Measurements from ENCODE around the gene PTPN14. TPM values are rescaled to one million over a fixed set of nuclear protein-coding genes. Genes with fewer than 3 reads are reported as not detected.

Gene PTPN14
- total and polyA plus RNA-seq, 4 donors: 7.3 to 50.5 (median 28.2) TPM

- Histone ChIP-seq H3K9me3 (ENCODE audit: control insufficient read depth, low read length) (no peaks in the 10 kb centered on the region), H3K4me3 (ENCODE audit: low read length in 2 of 2) (no peak overlapping the region), H3K27me3 (ENCODE audit: control insufficient read depth in 1 of 2, insufficient read depth in 2 of 2, low read length in 1 of 2) (no peaks in the 10 kb centered on the region), H3K36me3 (ENCODE audit: control insufficient read depth in 1 of 2, insufficient read depth in 2 of 2, low read length in 1 of 2) (peaks cover 4 to 7% of the 10 kb centered on the region in 2 donors), H3K27ac (ENCODE audit: low read depth in 1 of 2, low read length in 2 of 2) (no peak overlapping the region), H3K4me1 (ENCODE audit: control insufficient read depth in 1 of 2, insufficient read depth in 2 of 2, low read length in 2 of 2) (no peaks in the 10 kb centered on the region)
- intact Hi-C loops (cut with DNase I): loop anchor here in 1 of 2 donors (5.0 kb wide), 1 partner anchor 198 kb away; no protein-coding TSS in a partner anchor
- WGBS, 2 donors: 97% methylated on average over 18 of the region's 18 CpGs
- no peak for DNase-seq
- ATAC-seq (ENCODE audit: low FRiP score): no peak
These were observed 166.9 kb downstream of the PTPN14 start for GRCh38 chr1:214384373-214385079.

- DNase-seq: no peak
- Histone ChIP-seq H3K27ac (ENCODE audit: low read depth in 1 of 2, low read length in 2 of 2) (no peak overlapping the region), H3K9me3 (ENCODE audit: control insufficient read depth, low read length) (no peaks in the 10 kb centered on the region), H3K4me1 (ENCODE audit: control insufficient read depth in 1 of 2, insufficient read depth in 2 of 2, low read length in 2 of 2) (no peaks in the 10 kb centered on the region), H3K4me3 (ENCODE audit: low read length in 2 of 2) (no peak overlapping the region), H3K36me3 (ENCODE audit: control insufficient read depth in 1 of 2, insufficient read depth in 2 of 2, low read length in 1 of 2) (peaks cover 4 to 7% of the 10 kb centered on the region in 2 donors), H3K27me3 (ENCODE audit: control insufficient read depth in 1 of 2, insufficient read depth in 2 of 2, low read length in 1 of 2) (no peaks in the 10 kb centered on the region)
- no peak for ATAC-seq (ENCODE audit: low FRiP score)
- 97% methylated on average over 42 to 45 of the region's 45 CpGs for WGBS, 2 donors
- intact Hi-C loops (cut with DNase I): no loop called here
These were observed 167.7 kb downstream of the PTPN14 start for GRCh38 chr1:214383381-214384372.

- ATAC-seq (ENCODE audit: low FRiP score): no peak
- Histone ChIP-seq H3K4me1 (ENCODE audit: control insufficient read depth in 1 of 2, insufficient read depth in 2 of 2, low read length in 2 of 2) (no peaks in the 10 kb centered on the region), H3K36me3 (ENCODE audit: control insufficient read depth in 1 of 2, insufficient read depth in 2 of 2, low read length in 1 of 2) (peaks cover 4 to 7% of the 10 kb centered on the region in 2 donors), H3K27me3 (ENCODE audit: control insufficient read depth in 1 of 2, insufficient read depth in 2 of 2, low read length in 1 of 2) (no peaks in the 10 kb centered on the region), H3K9me3 (ENCODE audit: control insufficient read depth, low read length) (no peaks in the 10 kb centered on the region), H3K4me3 (ENCODE audit: low read length in 2 of 2) (no peak overlapping the region), H3K27ac (ENCODE audit: low read depth in 1 of 2, low read length in 2 of 2) (no peak overlapping the region)
- DNase-seq: no peak
- intact Hi-C loops (cut with DNase I): no loop called here
- WGBS, 2 donors: 80% methylated on average over 1 of the region's 1 CpG
These were observed 170.3 kb downstream of the PTPN14 start for GRCh38 chr1:214380986-214381695.

- intact Hi-C loops (cut with DNase I): no loop called here
- H3K36me3 ChIP-seq (ENCODE audit: control insufficient read depth in 1 of 2, insufficient read depth in 2 of 2, low read length in 1 of 2): peaks cover 6 to 7% of the 10 kb centered on the region in 2 donors
These were observed 171.0 kb downstream of the PTPN14 start for GRCh38 chr1:214380396-214380795.

GRCh38 chr1:214379236-214379970 is 172.0 kb downstream of the PTPN14 start:
- Histone ChIP-seq H3K27me3 (ENCODE audit: control insufficient read depth in 1 of 2, insufficient read depth in 2 of 2, low read length in 1 of 2) (no peaks in the 10 kb centered on the region), H3K36me3 (ENCODE audit: control insufficient read depth in 1 of 2, insufficient read depth in 2 of 2, low read length in 1 of 2) (peaks cover 6 to 10% of the 10 kb centered on the region in 2 donors), H3K4me1 (ENCODE audit: control insufficient read depth in 1 of 2, insufficient read depth in 2 of 2, low read length in 2 of 2) (no peaks in the 10 kb centered on the region), H3K9me3 (ENCODE audit: control insufficient read depth, low read length) (no peaks in the 10 kb centered on the region), H3K27ac (ENCODE audit: low read depth in 1 of 2, low read length in 2 of 2) (peak overlapping the region in 1 of 2 donors; percentile 10), H3K4me3 (ENCODE audit: low read length in 2 of 2) (no peak overlapping the region)
- DNase-seq: no peak
- ATAC-seq (ENCODE audit: low FRiP score): no peak
- intact Hi-C loops (cut with DNase I): no loop called here
- WGBS, 2 donors: 96 to 98% methylated on average over 6 of the region's 6 CpGs

More at GRCh38 chr1:214380396-214380795, 171.0 kb downstream of the PTPN14 start:
- Histone ChIP-seq H3K27ac (ENCODE audit: low read depth in 1 of 2, low read length in 2 of 2) (no peak overlapping the region), H3K9me3 (ENCODE audit: control insufficient read depth, low read length) (no peaks in the 10 kb centered on the region), H3K4me3 (ENCODE audit: low read length in 2 of 2) (no peak overlapping the region), H3K4me1 (ENCODE audit: control insufficient read depth in 1 of 2, insufficient read depth in 2 of 2, low read length in 2 of 2) (no peaks in the 10 kb centered on the region), H3K27me3 (ENCODE audit: control insufficient read depth in 1 of 2, insufficient read depth in 2 of 2, low read length in 1 of 2) (no peaks in the 10 kb centered on the region)
- ATAC-seq (ENCODE audit: low FRiP score) (no peak), DNase-seq (no peak)
- WGBS, 2 donors: 88 to 93% methylated on average over 3 of the region's 3 CpGs

- Histone ChIP-seq H3K4me1 (ENCODE audit: control insufficient read depth in 1 of 2, insufficient read depth in 2 of 2, low read length in 2 of 2) (no peaks in the 10 kb centered on the region), H3K27ac (ENCODE audit: low read depth in 1 of 2, low read length in 2 of 2) (no peak overlapping the region), H3K36me3 (ENCODE audit: control insufficient read depth in 1 of 2, insufficient read depth in 2 of 2, low read length in 1 of 2) (peaks cover 1 to 12% of the 10 kb centered on the region in 2 donors), H3K27me3 (ENCODE audit: control insufficient read depth in 1 of 2, insufficient read depth in 2 of 2, low read length in 1 of 2) (no peaks in the 10 kb centered on the region), H3K4me3 (ENCODE audit: low read length in 2 of 2) (no peak overlapping the region), H3K9me3 (ENCODE audit: control insufficient read depth, low read length) (no peaks in the 10 kb centered on the region)
- no peak for DNase-seq
- no peak for ATAC-seq (ENCODE audit: low FRiP score)
- WGBS, 2 donors: 93 to 95% methylated on average over 8 of the region's 8 CpGs
- intact Hi-C loops (cut with DNase I): no loop called here
These were observed 172.9 kb downstream of the PTPN14 start for GRCh38 chr1:214378492-214378891.

GRCh38 chr1:214377886-214378285 is 173.5 kb downstream of the PTPN14 start:
- no peak for ATAC-seq (ENCODE audit: low FRiP score)
- H3K4me3 ChIP-seq (ENCODE audit: low read length in 2 of 2): no peak overlapping the region
- H3K27me3 ChIP-seq (ENCODE audit: control insufficient read depth in 1 of 2, insufficient read depth in 2 of 2, low read length in 1 of 2): no peaks in the 10 kb centered on the region
- WGBS, 2 donors: 19 to 20% methylated on average over 9 of the region's 9 CpGs
- intact Hi-C loops (cut with DNase I): no loop called here
- H3K9me3 ChIP-seq (ENCODE audit: control insufficient read depth, low read length): no peaks in the 10 kb centered on the region
- H3K4me1 ChIP-seq (ENCODE audit: control insufficient read depth in 1 of 2, insufficient read depth in 2 of 2, low read length in 2 of 2): no peaks in the 10 kb centered on the region
- peaks cover 1 to 12% of the 10 kb centered on the region in 2 donors for H3K36me3 ChIP-seq (ENCODE audit: control insufficient read depth in 1 of 2, insufficient read depth in 2 of 2, low read length in 1 of 2)
- H3K27ac ChIP-seq (ENCODE audit: low read depth in 1 of 2, low read length in 2 of 2): peak overlapping the region in 1 of 2 donors; percentile 26
- DNase-seq: no peak

GRCh38 chr1:214377485-214377884 is 173.9 kb downstream of the PTPN14 start:
- H3K4me3 ChIP-seq (ENCODE audit: low read length in 2 of 2): no peak overlapping the region
- H3K36me3 ChIP-seq (ENCODE audit: control insufficient read depth in 1 of 2, insufficient read depth in 2 of 2, low read length in 1 of 2): peaks cover 1 to 12% of the 10 kb centered on the region in 2 donors
- H3K27me3 ChIP-seq (ENCODE audit: control insufficient read depth in 1 of 2, insufficient read depth in 2 of 2, low read length in 1 of 2): no peaks in the 10 kb centered on the region
- 93 to 95% methylated on average over 2 of the region's 2 CpGs for WGBS, 2 donors
- DNase-seq (no peak), ATAC-seq (ENCODE audit: low FRiP score) (no peak)
- no peaks in the 10 kb centered on the region for H3K4me1 ChIP-seq (ENCODE audit: control insufficient read depth in 1 of 2, insufficient read depth in 2 of 2, low read length in 2 of 2)
- intact Hi-C loops (cut with DNase I): no loop called here
- H3K27ac ChIP-seq (ENCODE audit: low read depth in 1 of 2, low read length in 2 of 2): peak overlapping the region in 1 of 2 donors; percentile 26
- no peaks in the 10 kb centered on the region for H3K9me3 ChIP-seq (ENCODE audit: control insufficient read depth, low read length)

Measured in aorta (tissue), 5 donors.